ENCODE data around the gene TUBB1.

TUBB1 gene

DNA sequence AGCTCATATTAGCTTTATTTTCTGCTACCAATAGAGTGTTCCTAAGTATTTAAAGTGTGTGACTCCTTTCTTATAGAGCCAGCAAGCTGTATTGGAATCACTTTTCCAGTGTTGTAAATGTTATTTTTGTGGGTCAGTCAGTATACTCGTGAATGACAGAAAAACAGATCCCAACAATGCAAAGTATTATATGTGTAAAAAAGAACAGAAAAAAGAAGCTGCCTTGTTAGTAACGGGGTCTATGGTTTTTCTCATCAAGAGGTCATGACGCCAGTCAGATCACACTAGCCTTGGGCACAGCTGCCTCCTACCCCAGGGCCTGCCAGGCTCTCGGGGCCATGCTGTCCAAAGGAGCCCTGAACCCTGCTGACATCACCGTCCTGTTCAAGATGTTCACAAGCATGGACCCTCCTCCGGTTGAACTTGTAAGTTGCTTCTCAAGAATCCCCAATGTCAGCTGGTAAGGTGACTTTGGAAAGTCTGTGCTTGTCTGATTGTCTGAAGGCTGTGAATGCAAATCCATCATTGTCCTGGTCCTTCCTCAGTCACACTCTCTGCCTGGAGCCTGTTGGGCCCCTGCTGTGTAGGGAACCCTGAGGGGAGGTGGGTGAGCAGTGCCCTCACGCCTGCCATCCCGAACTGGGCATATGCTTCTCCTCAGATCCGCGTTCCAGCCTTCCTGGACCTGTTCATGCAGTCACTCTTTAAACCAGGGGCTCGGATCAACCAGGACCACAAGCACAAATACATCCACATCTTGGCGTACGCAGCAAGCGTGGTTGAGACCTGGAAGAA lies 28.4 kb upstream of the TUBB1 start:
- no peak for DNase-seq

DNA sequence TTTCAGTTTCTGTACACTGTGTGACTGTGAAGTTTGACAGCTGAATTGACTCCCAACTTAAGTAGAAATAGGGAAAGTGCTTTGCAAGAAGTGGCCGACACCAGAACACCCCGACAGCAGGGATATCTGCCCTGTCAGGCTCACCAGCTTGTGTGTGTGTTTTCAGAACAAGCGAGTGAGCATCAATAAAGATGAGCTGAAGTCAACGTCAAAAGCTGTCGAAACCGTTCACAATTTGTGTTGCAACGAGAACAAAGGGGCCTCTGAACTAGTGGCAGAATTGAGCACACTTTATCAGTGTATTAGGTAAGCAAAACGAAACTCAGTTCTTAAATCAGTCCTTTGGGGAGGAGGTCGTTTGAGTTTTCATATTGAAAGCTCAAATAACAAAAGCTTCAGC lies 27.5 kb upstream of the TUBB1 start:
- DNase-seq = no peak

DNA sequence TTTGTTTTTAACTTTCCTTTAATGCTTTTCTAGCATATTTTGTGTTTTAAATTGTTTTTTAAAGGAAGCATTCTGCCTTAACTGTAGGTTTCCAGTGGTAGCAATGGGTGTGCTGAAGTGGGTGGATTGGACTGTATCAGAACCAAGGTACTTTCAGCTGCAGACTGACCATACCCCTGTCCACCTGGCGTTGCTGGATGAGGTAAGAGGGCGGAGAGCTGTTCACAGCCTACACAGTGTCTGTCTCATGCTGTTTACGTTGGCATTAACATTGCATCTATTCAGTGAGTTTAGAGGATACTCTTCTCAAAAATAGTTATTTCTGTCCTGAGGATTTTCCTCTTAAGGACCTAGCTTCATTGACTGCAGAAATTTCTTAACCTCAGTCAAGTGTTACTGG lies 26.3 kb upstream of the TUBB1 start:
- no peak for DNase-seq

DNA sequence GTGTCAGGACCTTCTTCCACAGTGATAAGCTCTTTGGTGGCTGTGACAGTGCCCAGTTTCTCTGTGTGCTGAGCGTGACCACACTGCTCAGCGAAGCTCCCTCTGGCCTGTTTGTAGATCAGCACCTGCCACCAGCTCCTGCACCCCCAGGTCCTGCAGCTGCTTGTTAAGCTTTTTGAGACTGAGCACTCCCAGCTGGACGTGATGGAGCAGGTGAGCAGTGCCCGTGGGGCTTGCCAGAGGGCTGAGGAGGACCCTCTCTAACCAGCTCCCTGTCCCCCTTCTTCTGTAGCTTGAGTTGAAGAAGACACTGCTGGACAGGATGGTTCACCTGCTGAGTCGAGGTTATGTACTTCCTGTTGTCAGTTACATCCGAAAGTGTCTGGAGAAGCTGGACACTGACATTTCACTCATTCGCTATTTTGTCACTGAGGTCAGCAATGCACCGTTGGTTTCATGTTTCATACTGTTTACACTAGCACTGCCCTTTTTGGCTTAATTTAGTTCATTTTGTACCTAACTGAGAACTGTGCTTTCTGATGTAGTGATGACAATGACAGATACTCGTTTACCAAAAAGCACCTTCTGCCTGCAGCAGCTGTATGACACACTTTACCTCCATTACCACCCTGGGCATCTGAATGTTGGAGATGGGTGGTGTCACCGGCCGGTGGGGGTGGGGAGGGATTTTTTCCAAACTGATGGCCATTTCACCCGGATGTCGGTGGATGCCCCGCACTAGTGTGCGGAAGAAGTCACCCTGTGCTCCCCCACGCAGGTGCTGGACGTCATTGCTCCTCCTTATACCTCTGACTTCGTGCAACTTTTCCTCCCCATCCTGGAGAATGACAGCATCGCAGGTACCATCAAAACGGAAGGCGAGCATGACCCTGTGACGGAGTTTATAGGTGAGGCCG lies 25.6 kb upstream of the TUBB1 start:
- DNase-seq = no peak

DNA sequence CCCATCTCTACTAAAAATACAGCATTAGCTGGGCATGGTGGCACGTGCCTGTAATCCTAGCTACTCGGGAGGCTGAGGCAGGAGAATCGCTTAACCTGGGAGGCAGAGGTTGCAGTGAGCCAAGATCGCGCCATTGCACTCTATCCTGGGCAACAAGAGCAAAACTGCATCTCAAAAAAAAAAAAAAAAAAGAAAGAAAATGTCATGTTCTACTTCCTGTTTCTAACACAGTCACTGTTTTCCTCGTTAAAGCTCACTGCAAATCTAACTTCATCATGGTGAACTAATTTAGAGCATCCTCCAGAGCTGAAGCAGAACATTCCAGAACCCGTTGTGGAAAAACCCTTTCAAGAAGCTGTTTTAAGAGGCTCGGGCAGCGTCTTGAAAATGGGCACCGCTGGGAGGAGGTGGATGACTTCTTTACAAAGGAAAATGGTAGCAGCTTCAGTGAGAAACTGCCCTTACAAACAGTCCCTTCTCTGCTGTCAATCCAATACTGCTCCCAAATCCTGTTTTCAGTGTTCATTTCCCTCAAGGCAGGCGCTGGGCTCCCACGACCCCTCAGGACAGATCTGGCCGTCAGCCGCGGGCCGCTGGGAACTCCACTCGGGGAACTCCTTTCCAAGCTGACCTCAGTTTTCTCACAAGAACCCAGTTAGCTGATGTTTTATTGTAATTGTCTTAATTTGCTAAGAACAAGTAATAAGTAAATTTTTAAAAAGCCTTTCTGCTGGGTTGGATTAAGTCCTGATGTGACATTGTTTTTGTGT lies 24.7 kb upstream of the TUBB1 start:
- DNase-seq = no peak

DNA sequence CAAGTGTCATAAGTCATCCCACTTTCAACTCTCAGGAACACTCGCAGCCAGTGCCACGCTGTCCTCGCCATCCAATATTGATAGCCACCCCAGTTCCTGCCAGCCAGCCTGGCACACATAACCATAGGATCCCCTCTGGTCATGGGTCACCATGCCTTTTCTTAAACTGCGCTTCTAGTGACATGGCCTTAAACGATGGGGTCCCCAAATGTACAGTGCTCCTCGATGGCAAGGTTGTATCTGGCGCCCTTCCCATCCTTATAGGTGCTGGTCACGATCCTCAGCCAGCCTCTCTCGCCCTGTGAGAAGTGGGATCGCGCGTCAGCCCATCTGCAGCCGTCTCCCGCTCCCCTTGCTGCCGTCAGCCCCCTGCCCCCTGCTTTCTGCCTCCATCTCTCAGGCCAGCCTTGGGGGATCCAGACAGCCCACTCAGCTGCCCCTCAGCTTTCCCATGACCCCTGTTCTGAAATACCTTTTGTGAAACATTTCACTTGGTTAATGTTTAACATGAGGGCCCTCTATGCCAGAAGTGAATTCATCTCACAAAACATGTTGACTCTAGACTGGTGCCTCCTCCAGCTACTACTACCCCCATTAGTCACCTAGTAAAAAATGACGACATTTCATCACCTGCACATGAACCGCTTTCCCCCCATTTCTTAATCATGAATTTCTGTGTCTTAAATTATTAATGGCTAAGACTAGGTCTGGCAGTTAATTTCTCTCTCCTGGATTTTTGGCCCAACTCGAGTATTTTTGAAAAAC lies 23.6 kb upstream of the TUBB1 start:
- no peak for DNase-seq

DNA sequence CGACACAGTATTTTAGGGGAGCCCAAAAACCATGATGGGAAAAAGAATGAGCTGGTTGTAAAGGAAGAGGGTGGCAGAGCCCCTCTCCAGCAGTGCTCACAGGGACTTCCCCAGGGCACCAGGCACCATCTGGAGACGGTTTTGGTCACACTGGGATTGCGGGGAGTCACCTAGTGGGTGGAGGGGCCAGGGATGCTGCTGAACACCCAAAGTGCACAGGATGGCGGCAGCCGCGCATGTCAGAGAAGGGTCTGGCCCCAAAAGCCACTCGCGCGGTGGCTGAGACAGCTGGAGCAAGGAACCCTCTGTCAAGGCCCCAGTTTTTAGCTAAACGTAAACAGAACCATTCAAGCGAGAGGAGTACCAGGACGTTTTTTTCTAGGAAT lies 23.0 kb upstream of the TUBB1 start:
- no peak for DNase-seq

DNA sequence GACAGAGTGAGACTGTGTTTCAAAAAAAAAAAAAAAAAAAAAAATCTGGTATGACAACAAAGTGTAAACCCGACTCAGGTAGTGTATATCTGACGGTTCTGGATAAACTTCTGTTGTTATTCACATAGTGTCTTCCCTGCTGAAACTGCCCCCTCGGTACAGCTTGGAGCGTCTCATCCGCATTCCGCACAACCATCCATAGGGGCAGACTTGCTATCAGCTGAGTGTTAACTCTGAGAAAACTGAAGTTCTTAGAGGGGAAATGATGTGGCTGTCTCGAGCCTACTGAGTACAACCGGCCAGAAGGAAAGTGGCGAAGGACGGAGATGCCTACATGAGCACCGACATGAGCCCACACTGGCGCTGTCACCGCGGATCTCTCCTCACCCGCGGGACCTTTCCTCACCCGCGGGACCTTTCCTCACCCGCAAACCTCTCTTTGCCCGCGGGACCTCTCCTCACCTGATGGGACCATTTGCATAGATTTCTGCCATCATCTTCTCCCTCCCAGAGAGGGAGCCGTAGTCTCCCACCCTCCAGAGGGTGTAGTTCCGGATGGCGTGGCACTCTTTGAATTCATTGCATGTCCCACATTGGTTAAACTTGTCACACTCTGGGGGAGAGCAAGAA lies 22.0 kb upstream of the TUBB1 start:
- no peak for DNase-seq

DNA sequence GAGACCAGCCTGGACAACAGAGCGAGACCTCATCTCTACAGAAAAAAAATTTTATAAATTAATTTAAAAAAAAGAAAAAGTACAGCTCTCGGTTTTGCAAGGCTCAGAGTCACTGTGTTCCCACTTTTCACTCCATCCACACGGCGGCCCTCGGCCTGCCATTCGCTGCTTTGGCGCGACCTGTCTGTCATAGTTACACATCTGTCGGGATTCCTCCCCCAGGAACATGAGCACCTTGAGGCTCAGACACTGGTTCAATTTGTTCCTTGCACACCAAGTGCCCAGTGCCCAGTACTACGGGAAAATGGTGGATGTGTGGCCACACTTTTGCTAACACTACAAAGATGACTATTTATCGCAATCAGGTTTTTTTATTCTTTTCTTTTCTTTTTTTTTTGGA lies 20.6 kb upstream of the TUBB1 start:
- no peak for DNase-seq

DNA sequence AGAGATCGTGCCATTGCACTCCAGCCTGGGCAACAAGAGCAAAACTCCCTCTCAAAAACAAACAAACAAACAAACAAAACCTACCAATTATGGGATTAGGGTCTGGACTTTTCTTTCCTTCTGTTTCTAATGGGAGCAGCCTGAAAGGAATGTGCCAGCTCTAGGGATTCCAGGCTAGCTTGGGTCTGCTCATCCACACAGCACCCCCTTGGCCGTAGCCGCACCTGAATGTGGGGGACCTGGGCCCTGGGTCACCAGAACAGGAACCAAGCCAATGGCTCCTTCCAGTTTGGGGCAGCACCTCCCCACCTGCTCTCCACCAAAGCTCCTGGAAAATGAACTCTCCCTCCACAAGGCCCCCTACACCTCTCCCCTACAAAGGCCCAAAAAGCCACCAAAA lies 18.9 kb upstream of the TUBB1 start:
- no peak for DNase-seq

DNA sequence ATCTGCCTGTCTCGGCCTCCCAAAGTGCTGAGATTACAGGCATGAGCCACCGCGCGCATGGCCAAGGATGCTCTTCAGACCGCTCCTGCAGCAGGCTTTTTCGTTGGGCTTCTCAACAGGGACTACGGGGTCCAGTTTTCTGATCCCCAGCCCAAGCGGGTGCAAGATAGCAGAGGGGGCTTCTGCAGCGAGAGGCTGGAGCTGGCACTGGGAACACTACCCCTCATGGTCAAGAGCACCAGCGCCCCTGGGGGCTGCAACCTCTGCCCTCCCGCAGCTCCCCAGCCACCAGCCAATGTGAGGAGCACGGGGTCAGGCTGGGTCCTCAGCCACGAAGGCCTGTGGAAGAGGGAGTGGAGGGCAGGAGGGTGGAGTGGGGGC lies 18.2 kb upstream of the TUBB1 start:
- no peak for DNase-seq

DNA sequence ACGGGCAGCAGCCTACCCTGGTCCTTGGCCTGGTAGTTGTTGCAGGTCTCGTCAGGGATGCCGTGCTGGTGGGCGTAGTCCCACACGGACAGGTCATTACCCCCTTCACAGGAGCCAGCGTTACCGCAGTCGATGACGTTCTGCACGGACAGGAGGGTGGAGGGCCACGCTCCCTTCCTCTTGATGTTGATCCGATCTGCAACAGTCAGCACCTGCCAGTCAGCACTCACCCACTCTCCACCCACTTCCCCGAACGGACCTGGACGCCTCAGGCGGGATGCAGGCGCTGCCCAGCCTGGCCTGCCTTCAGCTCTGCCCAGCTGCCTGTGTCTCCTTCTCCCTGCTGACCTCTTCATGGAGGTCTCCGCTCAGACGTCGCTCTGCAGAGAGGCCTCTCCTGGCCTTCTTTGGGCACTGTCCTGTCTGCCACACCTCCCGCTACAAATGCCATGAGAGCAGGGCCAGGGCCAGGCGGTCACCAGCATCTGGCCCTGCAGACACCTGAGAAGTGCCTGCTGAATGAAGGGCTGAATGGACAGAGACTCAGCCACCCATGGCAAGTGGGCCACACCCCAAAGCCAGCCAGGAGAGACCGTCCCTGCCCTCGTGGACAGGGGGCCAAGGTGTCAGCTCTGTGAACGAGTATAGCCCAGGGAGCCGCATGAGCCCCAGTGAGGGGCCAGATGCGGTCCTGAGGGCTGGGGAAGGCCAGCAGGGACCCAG lies 17.6 kb upstream of the TUBB1 start:
- DNase-seq = no peak

DNA sequence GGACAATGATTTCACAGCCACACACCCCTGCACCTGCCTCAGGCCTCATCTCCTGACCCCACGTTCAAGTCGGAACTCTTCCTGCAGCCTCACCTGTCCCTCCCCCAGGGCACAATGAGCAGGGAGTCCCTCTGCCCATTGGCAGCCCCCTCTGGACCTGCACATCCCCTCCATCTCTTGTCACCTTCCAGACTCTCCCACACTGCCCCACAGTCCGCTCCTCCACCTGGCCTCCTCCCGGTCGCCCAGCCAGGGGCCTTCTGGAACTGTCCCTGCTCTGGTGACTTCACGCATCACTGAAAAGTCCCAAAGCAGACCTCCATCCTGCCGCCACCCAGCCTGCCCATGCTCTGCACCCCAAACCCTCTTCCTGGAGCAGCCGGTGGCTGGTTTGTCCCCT lies 16.8 kb upstream of the TUBB1 start:
- no peak for DNase-seq

DNA sequence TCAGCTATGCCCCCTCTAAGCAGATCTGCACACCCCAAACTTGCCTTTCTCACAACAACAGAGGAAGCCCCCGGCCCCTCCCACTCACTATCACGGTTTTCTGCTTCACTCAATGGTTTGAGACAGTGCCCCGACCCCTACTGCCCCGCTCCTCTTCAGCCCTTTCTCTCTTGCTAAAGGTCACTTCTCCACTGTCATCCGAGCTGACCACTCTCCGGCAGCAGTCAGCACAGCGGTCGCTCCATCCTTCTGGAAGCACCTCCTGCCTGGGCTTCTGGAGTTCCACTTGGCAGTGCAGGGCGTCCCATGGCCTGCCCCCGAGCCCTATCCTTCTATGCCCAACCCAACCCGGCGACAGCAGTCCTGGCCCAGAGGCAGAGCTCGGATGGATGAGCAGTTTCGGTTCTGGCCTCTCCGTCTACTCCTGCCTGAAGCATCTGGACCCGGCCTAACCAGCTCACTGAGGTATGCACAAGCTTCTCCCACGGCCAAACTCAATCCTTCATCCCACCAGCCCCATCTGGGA lies 16.3 kb upstream of the TUBB1 start:
- DNase-seq = no peak

DNA sequence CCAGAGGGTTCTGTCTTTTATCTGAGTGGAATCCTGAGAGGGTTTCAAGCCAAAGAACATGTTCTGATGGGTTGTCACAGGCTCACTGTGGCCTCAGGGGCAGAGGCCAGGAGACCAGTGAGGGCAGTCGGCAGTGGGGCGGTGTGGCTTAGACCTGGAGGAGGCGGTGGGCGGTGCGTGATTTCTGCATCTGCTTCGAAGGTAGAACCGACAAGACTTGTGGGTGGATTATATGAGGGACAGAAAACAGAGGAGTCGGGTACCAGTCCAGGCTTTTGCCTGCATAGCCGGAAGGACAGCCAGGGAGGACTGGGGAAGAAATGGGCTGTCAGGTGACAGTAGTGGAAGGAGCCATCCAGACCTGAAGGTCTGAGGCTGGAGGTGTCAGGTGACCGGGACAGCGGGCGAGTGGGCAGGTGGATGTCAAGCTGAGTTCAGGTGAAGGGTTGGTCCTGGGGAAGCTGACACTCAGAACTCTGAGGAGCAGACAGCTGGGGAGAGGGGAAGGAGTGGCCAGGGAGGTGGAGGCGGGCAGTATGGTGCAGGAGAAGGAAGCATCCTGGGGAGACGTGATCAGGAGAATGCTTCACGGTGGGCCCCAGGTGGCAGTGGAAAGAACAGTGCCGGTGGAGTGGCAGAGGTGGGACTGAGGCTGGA lies 15.3 kb upstream of the TUBB1 start:
- no peak for DNase-seq

DNA sequence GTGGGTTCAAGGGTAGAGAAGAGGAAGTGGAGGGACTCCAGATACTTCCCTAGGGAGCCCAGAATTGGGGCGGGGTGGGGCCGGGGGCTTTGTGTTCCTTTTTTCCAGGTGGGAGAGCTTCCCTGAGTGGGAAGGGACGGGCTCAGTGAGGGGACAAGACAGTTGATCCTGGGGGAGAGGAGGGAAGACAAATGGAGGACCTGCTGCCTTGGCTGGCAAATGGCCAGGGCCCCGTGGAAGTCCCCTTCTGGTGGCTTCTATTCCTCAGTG lies 14.8 kb upstream of the TUBB1 start:
- no peak for DNase-seq

DNA sequence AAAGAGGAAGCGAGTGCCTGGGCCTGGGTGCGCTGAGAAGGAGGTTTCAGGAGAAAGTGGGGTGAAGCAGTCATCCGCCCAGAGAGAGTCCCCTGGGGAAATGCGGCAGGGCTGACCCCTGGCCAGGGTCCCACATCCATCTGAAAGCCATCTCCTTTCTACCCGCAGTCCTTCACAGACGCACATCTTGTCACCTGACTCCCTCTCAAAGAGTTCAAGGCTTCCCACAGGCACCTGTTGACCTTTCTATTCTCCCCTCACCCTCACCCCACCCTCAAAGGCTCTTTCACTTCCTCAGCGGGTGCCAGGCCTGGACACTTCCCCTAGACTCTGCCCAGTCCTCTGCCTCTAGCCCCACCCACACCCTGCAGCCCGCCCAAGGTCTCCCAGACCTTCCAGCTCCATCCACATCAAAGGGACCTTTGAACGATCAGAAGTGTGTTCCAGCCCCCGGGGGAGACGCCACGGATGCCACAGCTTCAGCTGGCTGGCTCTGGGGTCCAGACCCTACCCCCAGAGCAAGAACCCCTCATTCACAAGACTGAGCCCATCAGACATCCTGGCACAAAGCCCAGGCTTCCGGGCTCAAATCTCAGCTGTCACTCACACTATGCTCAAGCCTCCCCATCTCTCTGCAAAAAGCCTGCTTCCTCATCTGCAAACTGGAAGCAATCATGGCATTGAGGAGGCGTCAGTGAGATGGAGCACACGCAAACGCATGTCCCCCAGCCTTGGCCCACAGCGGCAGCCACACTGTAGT lies 14.3 kb upstream of the TUBB1 start:
- DNase-seq = no peak

DNA sequence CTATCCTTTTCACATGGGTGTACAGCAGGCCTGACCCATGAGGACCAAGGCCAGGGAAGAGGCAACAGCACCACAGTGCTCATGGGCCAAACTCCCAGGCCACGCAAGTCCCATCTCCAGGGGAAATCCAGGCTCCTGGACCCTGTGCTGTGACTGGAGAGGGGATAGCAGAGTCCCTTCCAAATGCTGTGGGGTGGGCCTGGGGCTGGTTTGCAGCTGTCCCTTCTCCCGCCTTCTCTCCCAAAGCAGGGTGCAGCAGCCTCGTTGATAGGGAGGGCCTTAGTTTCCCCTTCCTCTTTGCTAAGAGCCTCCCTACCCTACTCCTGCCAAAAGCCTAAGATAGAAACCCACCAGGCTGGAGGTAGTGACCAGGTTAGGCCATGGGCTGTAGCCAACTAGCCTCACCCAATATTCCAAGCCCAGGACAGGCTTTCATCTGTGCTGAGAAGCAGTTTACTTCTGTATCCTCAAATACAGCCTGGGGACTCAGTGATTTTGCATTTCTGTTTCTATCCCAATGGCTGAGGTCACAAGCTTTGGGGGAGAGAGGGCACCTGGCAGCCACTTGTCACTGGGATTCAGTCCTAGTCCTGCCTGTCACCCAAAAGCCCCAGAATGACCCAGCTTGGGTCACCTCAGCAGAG lies 13.6 kb upstream of the TUBB1 start:
- DNase-seq = no peak

DNA sequence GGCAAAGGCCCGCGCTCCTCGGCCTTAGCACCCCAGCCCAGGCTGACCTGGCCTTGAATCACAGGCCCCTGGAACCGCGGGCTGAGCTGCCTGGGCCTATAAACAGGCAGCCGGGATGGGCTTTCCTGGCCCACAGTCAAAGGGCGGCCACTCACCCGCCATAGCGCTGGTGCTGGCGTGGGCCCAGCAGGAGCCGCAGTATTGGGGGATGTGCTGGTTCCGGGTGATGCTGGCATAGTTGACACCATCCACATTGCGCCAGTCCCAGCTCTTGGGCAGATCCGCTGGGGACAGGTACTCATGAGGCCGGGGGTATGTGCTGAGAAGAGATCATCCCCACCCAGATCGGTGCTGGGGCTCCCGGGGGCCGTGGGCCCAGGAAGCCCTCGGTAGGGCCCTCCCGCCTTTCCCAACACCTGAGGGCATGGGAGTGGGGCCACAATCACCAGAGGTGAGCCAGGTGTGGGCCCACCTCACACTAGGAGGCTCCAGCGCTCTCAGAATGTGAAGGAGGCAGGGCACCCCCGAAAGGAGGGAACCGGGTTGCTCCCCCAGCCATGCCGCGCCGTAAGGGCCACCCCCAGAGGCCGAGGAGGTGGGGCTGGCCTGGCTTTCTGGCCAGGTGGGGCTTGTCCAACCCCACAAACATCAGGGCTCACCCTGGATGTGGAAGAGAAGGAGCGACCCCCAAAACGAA lies 12.9 kb upstream of the TUBB1 start:
- DNase-seq = peak; percentile 20
